GM18498 (cell line): ENCODE measurements around the gene WWOX.
"Not testable (repeated sequence)": the region's sequence is repeated elsewhere in the genome, so short reads cannot be mapped to it uniquely, and the experiment has no call there.

ENCODE experiments used
- ATAC-seq: cut with Tn5 transposase; IDR thresholded peaks from one replicate; pipeline ENCODE4 v1.9.1; 2021; ENCODE audit warnings: mild to moderate bottlenecking, moderate library complexity; ENCODE audit not compliant: unreplicated experiment

The WWOX gene

GRCh38 chr16:79195938-79196337 lies 1096.5 kb downstream of the WWOX start:
- no peak for ATAC-seq

- no peak for ATAC-seq
These were observed 1102.0 kb downstream of the WWOX start for GRCh38 chr16:79201436-79201835.

GRCh38 chr16:79202977-79203376 lies 1103.5 kb downstream of the WWOX start:
- no peak for ATAC-seq

GRCh38 chr16:79204486-79204885 lies 1105.0 kb downstream of the WWOX start:
- no peak for ATAC-seq

GRCh38 chr16:79206889-79207288 lies 1107.4 kb downstream of the WWOX start:
- ATAC-seq: no peak

- ATAC-seq: no peak
These were observed 1109.9 kb downstream of the WWOX start for GRCh38 chr16:79209308-79209707.

GRCh38 chr16:79210607-79211006 lies 1111.2 kb downstream of the WWOX start:
- no peak for ATAC-seq

- ATAC-seq: no peak
These were observed 1112.1 kb downstream of the WWOX start for GRCh38 chr16:79211586-79211985.

GRCh38 chr16:79212114-79212791 lies 1112.8 kb downstream of the WWOX start:
- ATAC-seq: no peak

- no peak for ATAC-seq
These were observed 1113.8 kb downstream of the WWOX start for GRCh38 chr16:79213214-79213613.

GRCh38 chr16:79215289-79215688 lies 1115.8 kb downstream of the WWOX start:
- no peak for ATAC-seq

- ATAC-seq: no peak
These were observed 1118.0 kb downstream of the WWOX start for GRCh38 chr16:79217375-79218011.

- ATAC-seq: no peak
These were observed 1118.9 kb downstream of the WWOX start for GRCh38 chr16:79218351-79218750.

GRCh38 chr16:79225994-79226393 lies 1126.5 kb downstream of the WWOX start:
- not testable (repeated sequence) for ATAC-seq

GRCh38 chr16:79229361-79229760 lies 1129.9 kb downstream of the WWOX start:
- no peak for ATAC-seq

GRCh38 chr16:79245700-79246099 lies 1146.2 kb downstream of the WWOX start:
- ATAC-seq: not testable (repeated sequence)

- ATAC-seq: no peak
These were observed 1147.9 kb downstream of the WWOX start for GRCh38 chr16:79247386-79247785.

GRCh38 chr16:79248351-79248750 lies 1148.9 kb downstream of the WWOX start:
- no peak for ATAC-seq

GRCh38 chr16:79250502-79251098 lies 1151.1 kb downstream of the WWOX start:
- no peak for ATAC-seq

- no peak for ATAC-seq
These were observed 1153.7 kb downstream of the WWOX start for GRCh38 chr16:79253100-79253631.

- ATAC-seq: no peak
These were observed 1158.6 kb downstream of the WWOX start for GRCh38 chr16:79257953-79258490.

- ATAC-seq: not testable (repeated sequence)
These were observed 1161.4 kb downstream of the WWOX start for GRCh38 chr16:79260890-79261289.
